Nephron (organoid): Measurements from ENCODE around the gene ZNF581.

ENCODE experiments used
- H3K27ac Mint-ChIP-seq, 3 experiments: 2 replicates each; pipeline ENCODE4 v1.8.0; 2020; ENCODE audit warnings: mixed read lengths in 3 of 3, mild to moderate bottlenecking in 2 of 3, moderate library complexity in 1 of 3
- H3K27me3 Mint-ChIP-seq: 2 replicates; pipeline ENCODE4 v1.8.0; 2021; ENCODE audit warnings: low read depth, mild to moderate bottlenecking, moderate library complexity, mixed read lengths
- H3K36me3 Mint-ChIP-seq: 2 replicates; pipeline ENCODE4 v1.8.0; 2020; ENCODE audit warnings: low read depth, mixed read lengths
- H3K4me1 Mint-ChIP-seq: 2 replicates; pipeline ENCODE4 v1.8.0; 2020; ENCODE audit warnings: mixed read lengths
- H3K4me3 Mint-ChIP-seq, 3 experiments: 2 replicates each; pipeline ENCODE4 v1.8.0; 2020; ENCODE audit warnings: mild to moderate bottlenecking in 3 of 3, mixed read lengths in 3 of 3, moderate library complexity in 2 of 3
- H3K9me3 Mint-ChIP-seq: 2 replicates; pipeline ENCODE4 v1.8.0; 2020; ENCODE audit warnings: mixed read lengths
- CTCF ChIP-seq, 3 experiments: fragments of 200-600 bp; sonication (generic); IDR thresholded peaks; one replicate each; pipeline ENCODE4 v1.5.0; 2021; ENCODE audit warnings: antibody characterized with exemption in 3 of 3; ENCODE audit not compliant: unreplicated experiment in 3 of 3

The ZNF581 gene

GRCh38 chr19:55694656-55695491 lies 51.4 kb downstream of the ZNF581 start:
- Mint-ChIP-seq H3K36me3 (peaks cover 50% of the 10 kb centered on the region), H3K27ac (no peak overlapping the region), H3K4me3 (no peak overlapping the region), H3K27me3 (no peaks in the 10 kb centered on the region), H3K9me3 (no peaks in the 10 kb centered on the region), H3K4me1 (no peaks in the 10 kb centered on the region)
- TF ChIP-seq CTCF (IDR thresholded peaks at IDR 0.05; ENCODE audit: unreplicated experiment in 3 of 3) = no peak
